Activated CD4-positive, CD25-positive, alpha-beta regulatory T cell treated with anti-CD3 and anti-CD28 coated beads, Interleukin-2, amount 50 U/mL, for 72 hours (primary cell): ENCODE data around the gene RNF34.

Experiments used
- DNase-seq: peaks from one replicate; pipeline ENCODE4 v3.0.0; 2021

Gene RNF34

GRCh38 chr12:121468499-121468801 is 68.5 kb downstream of the RNF34 start:
- DNase-seq = no peak

- DNase-seq = no peak
Measured at GRCh38 chr12:121470751-121471150, 70.8 kb downstream of the RNF34 start.

DNA sequence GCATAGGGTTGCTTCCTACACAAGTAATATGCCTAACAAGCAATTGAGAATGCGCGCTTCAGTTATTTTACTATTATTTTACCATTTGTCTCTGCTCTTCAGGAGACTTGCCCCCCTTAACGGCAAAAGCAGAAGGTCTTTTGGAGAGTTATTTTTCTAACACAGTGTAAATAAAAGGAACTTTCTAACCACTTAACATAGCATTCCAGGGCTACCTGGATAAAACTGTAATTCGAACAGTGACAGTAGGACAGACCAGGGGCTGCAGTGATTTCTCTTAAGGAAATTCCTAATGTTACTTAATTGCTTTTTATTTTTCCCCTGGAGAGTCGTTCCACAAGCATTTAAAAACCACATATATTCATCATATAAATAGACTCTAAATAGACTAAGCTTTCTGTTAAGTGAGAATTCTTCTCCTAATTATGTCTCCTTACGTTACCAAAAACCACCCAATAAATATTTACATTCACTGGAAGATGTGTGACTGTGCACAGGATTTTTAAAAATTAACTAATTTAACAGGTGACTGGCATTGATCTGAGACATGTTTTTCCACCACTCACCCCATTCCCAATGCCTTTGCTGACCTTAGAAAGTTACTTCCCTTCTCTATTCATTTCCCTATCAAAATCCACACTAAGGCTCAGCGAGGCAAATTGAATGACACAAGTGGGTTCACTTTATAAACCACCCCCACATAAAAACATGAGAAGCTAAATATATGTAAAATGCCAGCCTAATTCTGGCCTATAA is 72.4 kb downstream of the RNF34 start:
- no peak for DNase-seq
